ENCODE measurements around the gene PROZ. TPM values are rescaled to one million over a fixed set of nuclear protein-coding genes. Genes with fewer than 3 reads are reported as not detected.

PROZ gene
- polyA plus RNA-seq, 2 of the 4 experiments (the other 2 are of a cell fraction): not detected

DNA sequence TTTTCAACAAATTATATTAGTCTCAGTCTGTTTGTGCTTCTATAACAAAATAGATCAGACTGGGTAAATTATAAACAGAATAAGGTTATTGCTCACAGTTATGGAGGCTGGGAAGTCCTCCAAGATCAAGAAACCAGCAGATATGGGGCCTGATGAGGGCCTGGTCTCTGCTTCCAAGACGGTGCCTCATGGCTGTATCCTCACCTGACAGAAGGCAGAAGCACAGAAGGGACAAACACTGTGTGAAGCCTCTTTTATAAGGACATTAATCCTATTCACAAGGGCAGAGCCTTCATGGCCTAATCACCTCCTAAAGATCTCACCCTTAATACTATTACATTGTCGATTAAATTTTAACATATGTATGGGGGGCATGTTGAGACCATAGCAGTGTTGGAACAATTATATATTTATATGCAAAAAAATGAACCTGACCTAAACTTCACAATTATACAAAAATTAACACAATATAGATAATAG, 23.1 kb upstream of the PROZ start:
- FAIRE-seq: no peak
- no peak for DNase-seq (ENCODE audit: low read depth in 1 of 2, low spot score in 1 of 2)
- no peak overlapping the region for H3K27ac ChIP-seq
- H3K4me1 ChIP-seq: no peaks in the 10 kb centered on the region
- WGBS (ENCODE audit: missing lambda C conversion rate): 63% methylated on average over 2 of the region's 2 CpGs
- ChIA-PET CTCF (no interaction called here), POLR2A (no interaction called here)
- ATAC-seq: no peak
- H3K4me3 ChIP-seq: no peak overlapping the region
- TF ChIP-seq, protein P1, sequence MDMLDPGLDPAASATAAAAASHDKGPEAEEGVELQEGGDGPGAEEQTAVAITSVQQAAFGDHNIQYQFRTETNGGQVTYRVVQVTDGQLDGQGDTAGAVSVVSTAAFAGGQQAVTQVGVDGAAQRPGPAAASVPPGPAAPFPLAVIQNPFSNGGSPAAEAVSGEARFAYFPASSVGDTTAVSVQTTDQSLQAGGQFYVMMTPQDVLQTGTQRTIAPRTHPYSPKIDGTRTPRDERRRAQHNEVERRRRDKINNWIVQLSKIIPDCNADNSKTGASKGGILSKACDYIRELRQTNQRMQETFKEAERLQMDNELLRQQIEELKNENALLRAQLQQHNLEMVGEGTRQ (IDR thresholded peaks at IDR 0.05): no peak
- no peak for TF ChIP-seq RNF2 (IDR thresholded peaks at IDR 0.05; ENCODE audit: borderline replicate concordance, low read depth)
- no peak for TF ChIP-seq EHMT2 (IDR thresholded peaks at IDR 0.05; ENCODE audit: low read depth)
- TF ChIP-seq HOXA7 (CRISPR knock-in tag; IDR thresholded peaks at IDR 0.05): no peak
- TF ChIP-seq TP53 (CRISPR knock-in tag; IDR thresholded peaks at IDR 0.05): no peak
- TF ChIP-seq RCOR1 (IDR thresholded peaks at IDR 0.05; ENCODE audit: low read depth, low read length): no peak
- TF ChIP-seq, protein P2, sequence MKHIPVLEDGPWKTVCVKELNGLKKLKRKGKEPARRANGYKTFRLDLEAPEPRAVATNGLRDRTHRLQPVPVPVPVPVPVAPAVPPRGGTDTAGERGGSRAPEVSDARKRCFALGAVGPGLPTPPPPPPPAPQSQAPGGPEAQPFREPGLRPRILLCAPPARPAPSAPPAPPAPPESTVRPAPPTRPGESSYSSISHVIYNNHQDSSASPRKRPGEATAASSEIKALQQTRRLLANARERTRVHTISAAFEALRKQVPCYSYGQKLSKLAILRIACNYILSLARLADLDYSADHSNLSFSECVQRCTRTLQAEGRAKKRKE (CRISPR knock-in tag; IDR thresholded peaks at IDR 0.05; ENCODE audit: low read depth): no peak
- TF ChIP-seq FOSB (CRISPR knock-in tag; IDR thresholded peaks at IDR 0.05): no peak
- TF ChIP-seq EP300 (IDR thresholded peaks at IDR 0.05): no peak
- no peak for TF ChIP-seq ESRRA (IDR thresholded peaks at IDR 0.05; ENCODE audit: borderline replicate concordance, low read length)
- no peak overlapping the region for H3K4me2 ChIP-seq
- H3K9me3 ChIP-seq: no peaks in the 10 kb centered on the region

- TF ChIP-seq CBX8 (IDR thresholded peaks at IDR 0.05) (no peak), EP300 (IDR thresholded peaks at IDR 0.05) (no peak), MAZ (IDR thresholded peaks at IDR 0.05; ENCODE audit: borderline replicate concordance, low read depth, low read length) (no peak), MYC (IDR thresholded peaks at IDR 0.05; ENCODE audit: borderline replicate concordance, low read length) (no peak), CEBPB (IDR thresholded peaks at IDR 0.05) (no peak), EHMT2 (IDR thresholded peaks at IDR 0.05; ENCODE audit: low read depth) (no peak)
- TF ChIP-seq, protein P3, sequence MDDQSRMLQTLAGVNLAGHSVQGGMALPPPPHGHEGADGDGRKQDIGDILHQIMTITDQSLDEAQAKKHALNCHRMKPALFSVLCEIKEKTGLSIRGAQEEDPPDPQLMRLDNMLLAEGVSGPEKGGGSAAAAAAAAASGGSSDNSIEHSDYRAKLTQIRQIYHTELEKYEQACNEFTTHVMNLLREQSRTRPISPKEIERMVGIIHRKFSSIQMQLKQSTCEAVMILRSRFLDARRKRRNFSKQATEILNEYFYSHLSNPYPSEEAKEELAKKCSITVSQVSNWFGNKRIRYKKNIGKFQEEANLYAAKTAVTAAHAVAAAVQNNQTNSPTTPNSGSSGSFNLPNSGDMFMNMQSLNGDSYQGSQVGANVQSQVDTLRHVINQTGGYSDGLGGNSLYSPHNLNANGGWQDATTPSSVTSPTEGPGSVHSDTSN (IDR thresholded peaks at IDR 0.05): no peak
- TF ChIP-seq, protein P4, sequence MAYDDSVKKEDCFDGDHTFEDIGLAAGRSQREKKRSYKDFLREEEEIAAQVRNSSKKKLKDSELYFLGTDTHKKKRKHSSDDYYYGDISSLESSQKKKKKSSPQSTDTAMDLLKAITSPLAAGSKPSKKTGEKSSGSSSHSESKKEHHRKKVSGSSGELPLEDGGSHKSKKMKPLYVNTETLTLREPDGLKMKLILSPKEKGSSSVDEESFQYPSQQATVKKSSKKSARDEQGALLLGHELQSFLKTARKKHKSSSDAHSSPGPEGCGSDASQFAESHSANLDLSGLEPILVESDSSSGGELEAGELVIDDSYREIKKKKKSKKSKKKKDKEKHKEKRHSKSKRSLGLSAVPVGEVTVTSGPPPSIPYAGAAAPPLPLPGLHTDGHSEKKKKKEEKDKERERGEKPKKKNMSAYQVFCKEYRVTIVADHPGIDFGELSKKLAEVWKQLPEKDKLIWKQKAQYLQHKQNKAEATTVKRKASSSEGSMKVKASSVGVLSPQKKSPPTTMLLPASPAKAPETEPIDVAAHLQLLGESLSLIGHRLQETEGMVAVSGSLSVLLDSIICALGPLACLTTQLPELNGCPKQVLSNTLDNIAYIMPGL (CRISPR knock-in tag; IDR thresholded peaks at IDR 0.05; ENCODE audit: borderline replicate concordance): no peak
- ChIA-PET CTCF (no interaction called here), POLR2A (no interaction called here)
- Histone ChIP-seq H3K4me3 (no peak overlapping the region), H3K4me1 (no peaks in the 10 kb centered on the region), H3K27ac (no peak overlapping the region), H3K9me3 (no peaks in the 10 kb centered on the region), H3K4me2 (no peak overlapping the region)
- DNase-seq (ENCODE audit: low read depth in 1 of 2, low spot score in 1 of 2) (no peak), FAIRE-seq (no peak), ATAC-seq (no peak)
- 72% methylated on average over 11 of the region's 11 CpGs for WGBS (ENCODE audit: missing lambda C conversion rate)
Measured at GRCh38 chr13:113137691-113138298, 20.7 kb upstream of the PROZ start.

GRCh38 chr13:113138792-113139551, 19.5 kb upstream of the PROZ start:
- no peak overlapping the region for H3K4me2 ChIP-seq
- no peak for TF ChIP-seq RAD21 (conservative IDR thresholded peaks at IDR 0.05 in 1 of 2, IDR thresholded peaks at IDR 0.05 in 1 of 2)
- TF ChIP-seq PHF8 (IDR thresholded peaks at IDR 0.05; ENCODE audit: borderline replicate concordance, low read depth): no peak
- no peak for TF ChIP-seq MAX (IDR thresholded peaks at IDR 0.05)
- no peak for TF ChIP-seq CEBPB (IDR thresholded peaks at IDR 0.05)
- no peak for TF ChIP-seq RNF2 (IDR thresholded peaks at IDR 0.05; ENCODE audit: borderline replicate concordance, low read depth)
- TF ChIP-seq REST (IDR thresholded peaks at IDR 0.05): no peak
- TF ChIP-seq EHF (CRISPR knock-in tag; IDR thresholded peaks at IDR 0.05): no peak
- no peak for TF ChIP-seq CBX8 (IDR thresholded peaks at IDR 0.05)
- TF ChIP-seq MAFK (IDR thresholded peaks at IDR 0.05; ENCODE audit: partially characterized antibody): no peak
- TF ChIP-seq ZFP36 (IDR thresholded peaks at IDR 0.05; ENCODE audit: borderline replicate concordance, partially characterized antibody): no peak
- 64% methylated on average over 16 of the region's 16 CpGs for WGBS (ENCODE audit: missing lambda C conversion rate)
- FAIRE-seq (no peak), ATAC-seq (no peak), DNase-seq (ENCODE audit: low read depth in 1 of 2, low spot score in 1 of 2) (no peak)
- no peaks in the 10 kb centered on the region for H3K9me3 ChIP-seq
- H3K27ac ChIP-seq: no peak overlapping the region
- CTCF ChIA-PET: no interaction called here
- H3K4me3 ChIP-seq: no peak overlapping the region
- POLR2A ChIA-PET: no interaction called here
- no peaks in the 10 kb centered on the region for H3K4me1 ChIP-seq
